ENCODE results near the gene GIGYF2.

Gene GIGYF2

GRCh38 chr2:232876161-232876977 is 179.2 kb downstream of the GIGYF2 start:
- H3K4me3 ChIP-seq (replicated peaks; ENCODE audit: low read depth, low read length) = no peak overlapping the region
- DNase-seq (ENCODE audit: low read depth) = no peak
- TF ChIP-seq CTCF (IDR thresholded peaks at IDR 0.05; ENCODE audit: low read length, missing control alignments) = no peak

DNA sequence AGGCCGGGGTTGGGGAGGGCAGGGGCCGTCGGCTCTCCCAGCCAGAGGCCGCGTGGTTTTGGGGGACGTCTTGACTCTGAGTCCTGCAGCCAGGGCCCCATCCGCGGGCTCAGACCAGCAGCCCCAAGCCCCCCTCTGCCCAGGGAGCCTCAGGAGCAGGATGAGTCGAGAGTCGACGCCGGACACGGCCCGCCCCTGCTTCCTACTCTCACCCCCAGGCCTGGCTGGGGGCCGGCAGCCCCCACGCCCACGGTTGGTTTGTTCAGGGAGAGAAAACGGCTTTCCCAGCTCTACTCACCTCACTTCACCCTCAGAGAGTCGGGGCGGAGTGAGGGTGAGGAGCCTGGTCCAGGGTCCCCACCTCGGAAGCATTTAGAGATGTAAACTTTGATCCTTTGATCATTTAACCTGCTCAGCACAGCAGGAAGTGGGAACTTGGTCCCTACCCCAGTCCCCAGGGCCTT is 179.9 kb downstream of the GIGYF2 start:
- no peak overlapping the region for H3K4me3 ChIP-seq (replicated peaks; ENCODE audit: low read depth, low read length)
- DNase-seq (ENCODE audit: low read depth) = no peak
- TF ChIP-seq CTCF (IDR thresholded peaks at IDR 0.05; ENCODE audit: low read length, missing control alignments) = no peak

DNA sequence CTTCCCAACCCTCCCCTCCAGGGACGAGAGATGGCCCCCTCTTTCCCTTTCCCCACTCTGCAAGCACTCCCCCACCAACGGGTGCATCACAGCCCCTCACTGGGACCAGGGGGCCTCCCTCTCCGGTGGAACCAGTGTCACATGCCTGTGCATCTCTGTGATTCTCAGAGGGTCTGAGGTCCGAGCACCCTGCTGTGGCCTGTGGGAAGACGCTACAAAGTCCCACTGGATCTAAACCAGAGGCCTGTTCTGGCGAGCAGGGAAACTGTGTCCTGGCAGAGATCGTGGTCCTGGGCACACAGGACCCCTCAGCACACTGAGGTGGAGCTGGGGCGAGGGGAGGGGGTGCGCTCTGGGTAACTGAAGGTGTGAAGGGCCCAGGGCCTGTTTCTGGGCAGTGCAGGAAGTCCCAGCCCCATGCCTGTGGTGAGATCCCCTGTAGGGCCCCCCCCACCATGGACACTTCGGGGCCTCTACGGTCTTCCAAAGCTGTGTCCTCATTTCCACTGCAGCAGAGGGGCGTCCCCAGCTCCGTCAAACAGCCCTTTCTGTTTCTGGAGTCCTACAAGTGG is 180.9 kb downstream of the GIGYF2 start:
- DNase-seq (ENCODE audit: low read depth) = no peak
- H3K4me3 ChIP-seq (replicated peaks; ENCODE audit: low read depth, low read length) = no peak overlapping the region
- TF ChIP-seq CTCF (IDR thresholded peaks at IDR 0.05; ENCODE audit: low read length, missing control alignments) = no peak

DNA sequence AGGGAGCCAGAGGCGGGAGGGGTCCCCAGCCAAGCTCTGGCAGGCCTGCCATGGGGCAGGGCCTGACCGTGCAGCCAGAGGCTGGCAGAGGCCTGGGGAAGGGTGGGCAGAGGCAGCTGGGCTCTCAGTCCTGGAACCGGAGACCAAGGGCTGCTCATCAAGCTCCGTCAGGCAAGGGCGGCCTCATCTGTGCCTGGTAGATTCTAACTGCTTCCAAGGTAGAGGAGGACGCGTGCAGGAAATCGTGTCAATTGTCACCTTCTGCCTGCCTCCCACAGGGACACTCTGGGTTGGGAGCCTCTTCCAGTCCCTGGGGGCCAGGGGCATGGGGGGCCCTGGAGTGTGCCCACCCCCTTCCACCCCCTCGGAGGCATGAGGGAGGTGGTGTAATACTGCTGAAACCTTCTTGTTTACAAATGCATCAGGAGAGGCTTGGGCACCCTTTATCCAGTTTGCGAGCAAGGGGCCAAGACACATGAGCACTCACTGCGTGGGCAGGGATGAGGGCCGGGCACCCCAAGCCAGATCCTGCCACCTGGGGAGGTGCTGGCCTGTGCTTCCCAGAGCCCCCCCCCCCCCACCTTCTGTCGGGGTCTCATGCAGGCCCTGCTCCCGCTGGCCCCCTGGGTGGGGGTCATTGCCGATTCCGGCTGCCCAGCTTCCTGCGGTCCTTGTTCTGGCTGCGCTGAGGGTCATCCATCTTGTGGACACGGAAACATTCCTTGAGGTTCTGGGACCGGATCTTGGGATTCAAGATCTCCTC is 181.9 kb downstream of the GIGYF2 start:
- no peak overlapping the region for H3K4me3 ChIP-seq (replicated peaks; ENCODE audit: low read depth, low read length)
- no peak for DNase-seq (ENCODE audit: low read depth)

GRCh38 chr2:232879618-232880494 is 182.7 kb downstream of the GIGYF2 start:
- H3K4me3 ChIP-seq (replicated peaks; ENCODE audit: low read depth, low read length) = no peak overlapping the region
- TF ChIP-seq CTCF (IDR thresholded peaks at IDR 0.05; ENCODE audit: low read length, missing control alignments) = no peak
- DNase-seq (ENCODE audit: low read depth) = no peak

More for the DNA sequence above, 181.9 kb downstream of the GIGYF2 start:
- no peak for TF ChIP-seq CTCF (IDR thresholded peaks at IDR 0.05; ENCODE audit: low read length, missing control alignments)

DNA sequence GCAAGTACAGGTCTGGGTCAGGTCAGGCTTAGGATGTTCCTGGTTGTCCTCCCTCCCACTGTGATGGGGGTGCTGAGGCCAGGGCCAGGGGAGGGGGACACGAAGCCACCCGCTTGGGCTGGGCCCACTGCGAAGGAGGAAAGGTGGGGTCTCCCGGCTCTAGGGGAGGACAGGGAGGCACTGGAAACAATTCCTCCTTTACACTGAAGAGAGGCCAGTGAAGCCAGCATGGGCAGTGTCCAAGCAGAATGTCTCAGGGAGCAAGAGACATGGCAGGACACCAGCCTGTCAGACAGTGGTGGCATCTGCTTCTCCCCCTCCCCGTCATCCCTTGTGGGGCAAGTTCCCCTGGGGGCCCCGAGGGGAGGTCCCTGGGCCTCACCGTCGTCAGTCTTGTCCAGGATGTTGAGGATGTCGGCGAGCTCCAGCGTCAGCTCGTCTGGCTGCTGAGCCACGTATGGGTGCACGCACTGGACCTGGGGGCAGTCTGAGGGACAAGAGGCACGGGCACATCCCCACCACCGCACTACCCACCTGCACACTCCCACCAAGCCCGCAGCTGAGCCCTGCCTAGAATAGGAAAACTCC is 183.7 kb downstream of the GIGYF2 start:
- DNase-seq (ENCODE audit: low read depth) = no peak
- no peak for TF ChIP-seq CTCF (IDR thresholded peaks at IDR 0.05; ENCODE audit: low read length, missing control alignments)
- H3K4me3 ChIP-seq (replicated peaks; ENCODE audit: low read depth, low read length) = no peak overlapping the region

All from fibroblast of pulmonary artery (primary cell).